ENCODE measurements around the gene NF1. TPM values are rescaled to one million over a fixed set of nuclear protein-coding genes. Genes with fewer than 3 reads are reported as not detected.

Gene NF1
- total and polyA plus RNA-seq, 2 of the 13 experiments (the other 11 are each of a cell fraction or from before 2014, with no cell fraction given): 21.5 to 26.5 TPM

- no peaks in the 10 kb centered on the region for H3K9me3 ChIP-seq (ENCODE audit: low read length)
- no peaks in the 10 kb centered on the region for H4K20me1 ChIP-seq (ENCODE audit: insufficient read depth, low read length)
- FAIRE-seq: no peak
- no peak for DNase-seq (ENCODE audit: low spot score)
- in situ Hi-C loops (cut with HindIII; ENCODE audit: extremely low pct_ligation_motif_present, low pct_unique_long_range_greater_than_20kb): no loop called here
- no peak overlapping the region for H2AFZ ChIP-seq (ENCODE audit: low read length)
- H3K9ac ChIP-seq (ENCODE audit: insufficient read depth, low read depth, low read length): no peak overlapping the region
- POLR2A ChIA-PET: no interaction called here
- no peaks in the 10 kb centered on the region for H3K27me3 ChIP-seq (ENCODE audit: control insufficient read depth in 1 of 2, insufficient read depth in 2 of 2, low read length in 2 of 2)
- H3K27ac ChIP-seq (ENCODE audit: extremely low read length, insufficient read depth, low read length): no peak overlapping the region
- BruUV-seq (replicated peaks): no TSS peak
- H3K79me2 ChIP-seq (ENCODE audit: insufficient read depth, low read length): no peaks in the 10 kb centered on the region
- no peak overlapping the region for H3K4me2 ChIP-seq (ENCODE audit: low read depth, low read length)
- intact Hi-C loops (cut with micrococcal nuclease; ENCODE audit: unreplicated experiment): no loop called here
- H3K36me3 ChIP-seq (replicated peaks in 1 of 2; ENCODE audit: control insufficient read depth in 1 of 2, insufficient read depth in 2 of 2, low read length in 2 of 2): peaks cover 4 to 27% of the 10 kb centered on the region in 2 experiments
- no peak for TF ChIP-seq NR2F1 (CRISPR knock-in tag; IDR thresholded peaks at IDR 0.05)
- TF ChIP-seq PRPF4 (IDR thresholded peaks at IDR 0.05; ENCODE audit: low read depth, low read length, poor library complexity, severe bottlenecking): no peak
- TF ChIP-seq SIX1 (CRISPR knock-in tag; IDR thresholded peaks at IDR 0.05; ENCODE audit: borderline replicate concordance): no peak
- TF ChIP-seq ZNF883 (CRISPR knock-in tag; IDR thresholded peaks at IDR 0.05; ENCODE audit: not compliant biosample characterization): no peak
- no peak for TF ChIP-seq ETV5 (CRISPR knock-in tag; IDR thresholded peaks at IDR 0.05; ENCODE audit: borderline replicate concordance)
- TF ChIP-seq HMG20A (CRISPR knock-in tag; IDR thresholded peaks at IDR 0.05; ENCODE audit: borderline replicate concordance): no peak
- no peak for TF ChIP-seq FOXP1 (IDR thresholded peaks at IDR 0.05)
- no peak for TF ChIP-seq FOXP1 (CRISPR knock-in tag; IDR thresholded peaks at IDR 0.05)
- ATAC-seq: no peak
- H3K4me3 ChIP-seq (replicated peaks in 1 of 3; ENCODE audit: insufficient read depth in 1 of 3, low read depth in 2 of 3, low read length in 3 of 3): no peak overlapping the region
- H3K4me1 ChIP-seq (ENCODE audit: insufficient read depth, low read length): no peaks in the 10 kb centered on the region
- CTCF ChIA-PET (ENCODE audit: low intra/inter-chr PET ratio, low total read pairs): no interaction called here
- 100% methylated on average over 1 of the region's 1 CpG for WGBS (ENCODE audit: low lambda C conversion rate)
Measured at GRCh38 chr17:31224366-31224765, 129.6 kb downstream of the NF1 start.

GRCh38 chr17:31225831-31226230 lies 131.1 kb downstream of the NF1 start:
- BruUV-seq (replicated peaks): no TSS peak
- H3K4me1 ChIP-seq (ENCODE audit: insufficient read depth, low read length): no peaks in the 10 kb centered on the region
- ChIA-PET CTCF (ENCODE audit: low intra/inter-chr PET ratio, low total read pairs) (no interaction called here), POLR2A (no interaction called here)
- H3K9me3 ChIP-seq (ENCODE audit: low read length): no peaks in the 10 kb centered on the region
- intact Hi-C loops (cut with micrococcal nuclease; ENCODE audit: unreplicated experiment): no loop called here
- FAIRE-seq (no peak), ATAC-seq (no peak), DNase-seq (ENCODE audit: low spot score) (no peak)
- no peaks in the 10 kb centered on the region for H3K79me2 ChIP-seq (ENCODE audit: insufficient read depth, low read length)
- in situ Hi-C loops (cut with HindIII; ENCODE audit: extremely low pct_ligation_motif_present, low pct_unique_long_range_greater_than_20kb): no loop called here
- no peak overlapping the region for H3K9ac ChIP-seq (ENCODE audit: insufficient read depth, low read depth, low read length)
- no peaks in the 10 kb centered on the region for H3K27me3 ChIP-seq (ENCODE audit: control insufficient read depth in 1 of 2, insufficient read depth in 2 of 2, low read length in 2 of 2)
- 94% methylated on average over 2 of the region's 2 CpGs for WGBS (ENCODE audit: low lambda C conversion rate)
- H4K20me1 ChIP-seq (ENCODE audit: insufficient read depth, low read length): no peaks in the 10 kb centered on the region
- no peak overlapping the region for H2AFZ ChIP-seq (ENCODE audit: low read length)
- no peak overlapping the region for H3K4me2 ChIP-seq (ENCODE audit: low read depth, low read length)
- H3K36me3 ChIP-seq (replicated peaks in 1 of 2; ENCODE audit: control insufficient read depth in 1 of 2, insufficient read depth in 2 of 2, low read length in 2 of 2): peaks cover 8 to 34% of the 10 kb centered on the region in 2 experiments
- no peak overlapping the region for H3K4me3 ChIP-seq (replicated peaks in 1 of 3; ENCODE audit: insufficient read depth in 1 of 3, low read depth in 2 of 3, low read length in 3 of 3)
- H3K27ac ChIP-seq (ENCODE audit: extremely low read length, insufficient read depth, low read length): no peak overlapping the region
- TF ChIP-seq SMYD3 (CRISPR knock-in tag; IDR thresholded peaks at IDR 0.05) (no peak), ZNF878 (CRISPR knock-in tag; IDR thresholded peaks at IDR 0.05) (no peak), RORA (CRISPR knock-in tag; IDR thresholded peaks at IDR 0.05) (no peak), ZNF597 (CRISPR knock-in tag; IDR thresholded peaks at IDR 0.05) (no peak), ASH2L (IDR thresholded peaks at IDR 0.05; ENCODE audit: insufficient read length, low read depth, low read length) (no peak), ZNF550 (CRISPR knock-in tag; IDR thresholded peaks at IDR 0.05; ENCODE audit: borderline replicate concordance) (no peak), HDAC1 (CRISPR knock-in tag; IDR thresholded peaks at IDR 0.05) (no peak), ZNF562 (CRISPR knock-in tag; IDR thresholded peaks at IDR 0.05; ENCODE audit: borderline replicate concordance) (no peak), ZSCAN5A (CRISPR knock-in tag; IDR thresholded peaks at IDR 0.05; ENCODE audit: borderline replicate concordance) (no peak), PRPF4 (IDR thresholded peaks at IDR 0.05; ENCODE audit: low read depth, low read length, poor library complexity, severe bottlenecking) (no peak), ZNF549 (CRISPR knock-in tag; IDR thresholded peaks at IDR 0.05) (no peak), ZNF543 (CRISPR knock-in tag; IDR thresholded peaks at IDR 0.05) (no peak)
